CD14-positive monocyte (primary cell): ENCODE data around the gene PCDHA1. TPM values are rescaled to one million over a fixed set of nuclear protein-coding genes. Genes with fewer than 3 reads are reported as not detected.
A peak's percentile ranks its signal among the peaks of the same experiment; 100 is the strongest.

Experiments used
- DNase-seq, 3 donors: peaks; one replicate each; pipeline ENCODE4 v3.0.0-alpha.2; 2011 to 2022
- H2AFZ ChIP-seq: 2 replicates; pipeline ENCODE4 v1.6.0; 2012; ENCODE audit warnings: mild to moderate bottlenecking, low read depth, low read length, inconsistent platforms; ENCODE audit not compliant: insufficient read depth, poor library complexity, severe bottlenecking
- H3K27ac ChIP-seq, 2 donors: 1 replicate in 1 of 2; 2 replicates in 1 of 2; pipeline ENCODE4 v1.5.1; 2012 to 2013; ENCODE audit warnings: low read length in 2 of 2, control low read depth in 1 of 2, inconsistent platforms in 1 of 2, low read depth in 1 of 2, mild to moderate bottlenecking in 1 of 2
- H3K27me3 ChIP-seq, 2 donors: one replicate each; pipeline versions ENCODE4 v1.6.0 to v1.6.1; 2011 to 2013; ENCODE audit warnings: low read length in 2 of 2; ENCODE audit not compliant: control insufficient read depth in 2 of 2, insufficient read depth in 2 of 2
- H3K36me3 ChIP-seq, 2 donors: replicated peaks in 1 of 2; 1 replicate in 1 of 2; 2 replicates in 1 of 2; pipeline versions ENCODE4 v1.5.1 to v1.6.1; 2012 to 2013; ENCODE audit warnings: low read length in 2 of 2, control low read depth in 1 of 2, inconsistent platforms in 1 of 2, mild to moderate bottlenecking in 1 of 2; ENCODE audit not compliant: insufficient read depth in 2 of 2, control insufficient read depth in 1 of 2
- H3K4me1 ChIP-seq, 2 donors: 1 replicate in 1 of 2; 2 replicates in 1 of 2; pipeline versions ENCODE4 v1.5.1 to v1.6.1; 2012 to 2013; ENCODE audit warnings: low read length in 2 of 2, control low read depth in 1 of 2, inconsistent platforms in 1 of 2, mild to moderate bottlenecking in 1 of 2, moderate library complexity in 1 of 2; ENCODE audit not compliant: insufficient read depth in 2 of 2, control insufficient read depth in 1 of 2
- H3K4me2 ChIP-seq: replicated peaks from 2 replicates; pipeline ENCODE3; 2012; ENCODE audit warnings: low read length, moderate library complexity, mild to moderate bottlenecking; ENCODE audit not compliant: poor library complexity, severe bottlenecking; ENCODE audit errors: extremely low read depth
- H3K4me3 ChIP-seq, 3 experiments: fragments of 200-600 bp in 1 of 3; sonication (generic) in 1 of 3; replicated peaks in 1 of 3; 1 replicate in 2 of 3; 2 replicates in 1 of 3; pipeline ENCODE4 v1.5.1; 2011 to 2013; ENCODE audit warnings: low read length in 3 of 3, mild to moderate bottlenecking in 3 of 3, control low read depth in 2 of 3, low read depth in 2 of 3, inconsistent platforms in 1 of 3, moderate library complexity in 1 of 3
- H3K79me2 ChIP-seq: 2 replicates; pipeline ENCODE4 v1.6.0; 2012; ENCODE audit warnings: mild to moderate bottlenecking, control low read depth, inconsistent platforms, low read length, moderate library complexity; ENCODE audit not compliant: insufficient read depth
- H3K9ac ChIP-seq: 2 replicates; pipeline ENCODE4 v1.6.0; 2017; ENCODE audit warnings: low read length, mild to moderate bottlenecking; ENCODE audit not compliant: insufficient read depth, poor library complexity, severe bottlenecking
- H3K9me3 ChIP-seq, 2 donors: replicated peaks in 1 of 2; 1 replicate in 1 of 2; 2 replicates in 1 of 2; pipeline versions ENCODE4 v1.5.1 to v1.6.1; 2012 to 2013; ENCODE audit warnings: low read length in 2 of 2, control low read depth in 1 of 2; ENCODE audit not compliant: control insufficient read depth in 1 of 2, insufficient read depth in 1 of 2
- H4K20me1 ChIP-seq: 2 replicates; pipeline ENCODE4 v1.6.0; 2012; ENCODE audit warnings: mild to moderate bottlenecking, low read length, control low read depth, moderate library complexity; ENCODE audit not compliant: insufficient read depth
- H3K27ac Mint-ChIP-seq, 7 donors: one replicate each; pipeline ENCODE4 v1.8.0; 2020; ENCODE audit warnings: mild to moderate bottlenecking in 7 of 7, mixed read lengths in 7 of 7, moderate library complexity in 6 of 7, inconsistent platforms in 2 of 7
- H3K27me3 Mint-ChIP-seq, 3 donors: one replicate each; pipeline ENCODE4 v1.8.0; 2021 to 2022; ENCODE audit warnings: low read depth in 3 of 3, mild to moderate bottlenecking in 3 of 3, mixed read lengths in 3 of 3, moderate library complexity in 3 of 3, inconsistent platforms in 1 of 3
- H3K36me3 Mint-ChIP-seq, 2 donors: one replicate each; pipeline ENCODE4 v1.8.0; 2020; ENCODE audit warnings: mixed read lengths in 2 of 2, inconsistent platforms in 1 of 2, mild to moderate bottlenecking in 1 of 2
- H3K4me1 Mint-ChIP-seq: one replicate; pipeline ENCODE4 v1.8.0; 2020; ENCODE audit warnings: mild to moderate bottlenecking, mixed read lengths
- H3K4me3 Mint-ChIP-seq, 2 donors: one replicate each; pipeline ENCODE4 v1.8.0; 2020; ENCODE audit warnings: mild to moderate bottlenecking in 2 of 2, mixed read lengths in 2 of 2, moderate library complexity in 1 of 2
- H3K9me3 Mint-ChIP-seq, 7 donors: one replicate each; pipeline ENCODE4 v1.8.0; 2020 to 2022; ENCODE audit warnings: mixed read lengths in 7 of 7, mild to moderate bottlenecking in 6 of 7, moderate library complexity in 6 of 7, inconsistent platforms in 2 of 7
- CTCF ChIP-seq: fragments of 200-600 bp; IDR thresholded peaks from one replicate; pipeline ENCODE4 v1.8.0; 2022; ENCODE audit warnings: antibody characterized with exemption, mild to moderate bottlenecking
- WGBS: methylation state at CpG from one replicate; pipeline ENCODE4 v1.1.5; 2013; ENCODE audit warnings: missing lambda C conversion rate; ENCODE audit not compliant: insufficient coverage; 5-methylcytosine and 5-hydroxymethylcytosine counted together
- intact Hi-C, 2 donors: fragments of 100-400 bp; cut with micrococcal nuclease; formaldehyde crosslinking; loops; one replicate each; pipeline versions ENCODE4 v1.15.0 to v1.15.1; 2023
- polyA plus RNA-seq, 3 donors: library from polyadenylated mRNA; depleted of rRNA in 1 of 3; unstranded in 2 of 3; stranded (reverse) in 1 of 3; fragments of 300-500 nt in 2 of 3; fragments of >200 nt in 1 of 3; fragmentation: Illumina TruSeq in 2 of 3; gene quantifications; 1 replicate in 2 of 3; 2 replicates in 1 of 3; pipeline ENCODE4 v1.2.3, GENCODE V29; 2012 to 2021
- small RNA-seq: library from RNA; depleted of rRNA; stranded (forward); fragments of <200 nt; gene quantifications from one replicate; pipeline ENCODE3, GENCODE V24; 2012; ENCODE audit warnings: low read depth; ENCODE audit not compliant: insufficient read length

The PCDHA1 gene
- polyA plus RNA-seq, 3 donors, result not detected

GRCh38 chr5:141051521-141051866, 265.6 kb downstream of the PCDHA1 start:
- Mint-ChIP-seq H3K4me3 (peak overlapping the region in 1 of 2 donors; percentile 71), H3K27me3 (peaks cover 9 to 17% (median 15%) of the 10 kb centered on the region in 3 donors), H3K4me1 (no peaks in the 10 kb centered on the region), H3K36me3 (peaks cover 0 to 2% of the 10 kb centered on the region in 2 donors), H3K27ac (no peak overlapping the region), H3K9me3 (peaks cover 15 to 32% (median 28%) of the 10 kb centered on the region in 7 donors)
- 12% methylated on average over 19 of the region's 19 CpGs for WGBS
- DNase-seq, result no peak
- Histone ChIP-seq H3K4me2 (no peak overlapping the region), H3K4me3 (no peak overlapping the region), H3K4me1 (no peaks in the 10 kb centered on the region), H3K27ac (no peak overlapping the region), H3K36me3 (no peaks in the 10 kb centered on the region), H4K20me1 (no peaks in the 10 kb centered on the region), H3K27me3 (peaks cover 3 to 14% of the 10 kb centered on the region in 2 donors), H3K79me2 (no peaks in the 10 kb centered on the region), H2AFZ (no peak overlapping the region), H3K9me3 (peaks cover 26 to 31% of the 10 kb centered on the region in 2 donors), H3K9ac (no peak overlapping the region)
- intact Hi-C loops, result no loop called here
- no peak for TF ChIP-seq CTCF

Small RNAs within 50 kb of the gene (small RNA-seq; reads per million reads assigned to genes)
- gene AC010223.1, result not detected

Other genes starting within 250 kb of the PCDHA1 start
- 10 to 100 TPM; 22.8 to 46.0 (median 41.9) TPM for gene EIF4EBP3, start 238.5 kb upstream of the PCDHA1 start, polyA plus RNA-seq
- gene SRA1, start 228.7 kb upstream of the PCDHA1 start, polyA plus RNA-seq, result 10 to 100 TPM; 72.4 to 97.2 (median 80.8) TPM
- 100 to 1,000 TPM in 1 of 3 donors, 1 to 10 TPM in 2; 4.9 to 211 (median 7.4) TPM for gene APBB3, start 221.5 kb upstream of the PCDHA1 start, polyA plus RNA-seq
- gene SLC35A4, start 221.3 kb upstream of the PCDHA1 start, polyA plus RNA-seq, result 10 to 100 TPM; 44.0 to 67.1 (median 58.8) TPM
- gene CD14, start 153.0 kb upstream of the PCDHA1 start, polyA plus RNA-seq, result 1,000 to 10,000 TPM; 1,687 to 3,095 (median 2,434) TPM
- gene TMCO6, start 146.7 kb upstream of the PCDHA1 start, polyA plus RNA-seq, result 10 to 100 TPM in 2 of 3 donors, 1 to 10 TPM in 1; 9.8 to 45.5 (median 12.6) TPM
- gene NDUFA2, start 138.5 kb upstream of the PCDHA1 start, polyA plus RNA-seq, result 100 to 1,000 TPM in 2 of 3 donors, 10 to 100 TPM in 1; 90.1 to 246 (median 207) TPM
- 10 to 100 TPM; 58.3 to 86.6 (median 80.9) TPM for gene IK, start 138.3 kb upstream of the PCDHA1 start, polyA plus RNA-seq
- 10 to 100 TPM; 11.2 to 36.8 (median 13.3) TPM for gene WDR55, start 121.2 kb upstream of the PCDHA1 start, polyA plus RNA-seq
- 1 to 10 TPM in 1 of 3 donors, not detected in 2; 2.3 TPM for gene DND1, start 112.6 kb upstream of the PCDHA1 start, polyA plus RNA-seq
- 10 to 100 TPM; 28.4 to 34.3 (median 31.9) TPM for gene HARS1, start 94.8 kb upstream of the PCDHA1 start, polyA plus RNA-seq
- 10 to 100 TPM in 1 of 3 donors, 1 to 10 TPM in 2; 6.4 to 26.1 (median 8.3) TPM for gene HARS2, start 94.7 kb upstream of the PCDHA1 start, polyA plus RNA-seq
- 10 to 100 TPM; 22.5 to 59.5 (median 52.5) TPM for gene ZMAT2, start 85.7 kb upstream of the PCDHA1 start, polyA plus RNA-seq
- gene PCDHA2, start 8.7 kb downstream of the PCDHA1 start, polyA plus RNA-seq, result not detected
- not detected for gene PCDHA3, start 14.9 kb downstream of the PCDHA1 start, polyA plus RNA-seq
- gene PCDHA4, start 20.9 kb downstream of the PCDHA1 start, polyA plus RNA-seq, result not detected
- not detected for gene PCDHA5, start 35.5 kb downstream of the PCDHA1 start, polyA plus RNA-seq
- gene PCDHA6, start 41.8 kb downstream of the PCDHA1 start, polyA plus RNA-seq, result not detected
- gene PCDHA7, start 48.1 kb downstream of the PCDHA1 start, polyA plus RNA-seq, result not detected
- not detected for gene PCDHA8, start 55.0 kb downstream of the PCDHA1 start, polyA plus RNA-seq
- not detected for gene PCDHA9, start 62.2 kb downstream of the PCDHA1 start, polyA plus RNA-seq
- not detected for gene PCDHA10, start 69.8 kb downstream of the PCDHA1 start, polyA plus RNA-seq
- gene PCDHA11, start 82.8 kb downstream of the PCDHA1 start, polyA plus RNA-seq, result not detected
- gene PCDHA12, start 89.2 kb downstream of the PCDHA1 start, polyA plus RNA-seq, result not detected
- not detected for gene PCDHA13, start 96.0 kb downstream of the PCDHA1 start, polyA plus RNA-seq
- not detected for gene PCDHAC1, start 140.2 kb downstream of the PCDHA1 start, polyA plus RNA-seq
- gene PCDHAC2, start 180.3 kb downstream of the PCDHA1 start, polyA plus RNA-seq, result not detected